Kidney epithelial cell (primary cell): ENCODE measurements around the gene SIGLEC5. TPM values are rescaled to one million over a fixed set of nuclear protein-coding genes. Genes with fewer than 3 reads are reported as not detected.

ENCODE experiments used
- DNase-seq: peaks from one replicate; pipeline ENCODE4 v3.0.0-alpha.2; 2010; ENCODE audit warnings: low read depth
- H3K27me3 ChIP-seq: 2 replicates; pipeline ENCODE4 v1.6.0; 2011; ENCODE audit warnings: low read length; ENCODE audit not compliant: control insufficient read depth, insufficient read depth
- H3K36me3 ChIP-seq: 2 replicates; pipeline ENCODE4 v1.5.1; 2011; ENCODE audit warnings: low read length; ENCODE audit not compliant: control insufficient read depth, insufficient read depth
- H3K4me3 ChIP-seq: 2 replicates; pipeline ENCODE4 v1.5.1; 2011; ENCODE audit warnings: low read depth, mild to moderate bottlenecking, control low read depth, low read length
- total RNA-seq: library from RNA; depleted of rRNA; stranded (reverse); fragments of >200 nt; gene quantifications from 2 replicates; pipeline ENCODE4 v1.2.3, GENCODE V29; 2015
- TF ChIP-seq, protein P1 (sequence below): IDR thresholded peaks from 2 replicates; pipeline ENCODE4 v1.5.1; 2011; ENCODE audit warnings: mild to moderate bottlenecking, moderate library complexity, low read length, control low read depth, inconsistent platforms; ENCODE audit not compliant: insufficient read depth, poor library complexity, severe bottlenecking

SIGLEC5 gene
- total RNA-seq, 1 donor from 2014 or later = not detected

DNA sequence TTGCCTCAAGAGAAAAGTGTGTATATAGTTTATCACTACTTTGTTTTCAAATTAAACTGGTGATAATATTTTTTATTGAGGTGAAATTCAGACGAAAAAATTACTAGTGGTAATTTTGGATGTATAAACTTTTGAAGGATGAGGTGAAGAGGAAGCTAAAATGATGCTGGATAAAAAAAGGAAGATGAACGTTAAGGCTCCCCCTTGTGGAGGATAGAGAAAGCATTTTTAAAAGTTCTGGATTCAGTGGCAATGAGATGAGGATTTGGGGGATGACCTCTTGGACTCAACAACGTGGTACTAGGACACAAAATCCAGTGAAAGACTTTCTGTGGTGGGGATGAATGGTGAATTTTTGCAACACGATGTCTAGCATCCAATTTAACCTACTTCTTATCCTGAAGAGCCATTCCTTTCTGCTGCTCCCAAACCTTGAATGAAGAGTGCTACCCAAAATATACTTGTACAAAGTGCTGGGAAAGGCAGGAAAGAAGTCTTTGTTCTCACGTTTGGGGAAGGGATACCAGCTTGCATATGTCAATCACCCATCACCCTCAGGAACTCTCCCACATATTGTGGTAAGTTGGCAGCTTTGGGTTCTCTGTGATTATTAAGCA lies 7.3 kb upstream of the SIGLEC5 start:
- TF ChIP-seq, protein P1, sequence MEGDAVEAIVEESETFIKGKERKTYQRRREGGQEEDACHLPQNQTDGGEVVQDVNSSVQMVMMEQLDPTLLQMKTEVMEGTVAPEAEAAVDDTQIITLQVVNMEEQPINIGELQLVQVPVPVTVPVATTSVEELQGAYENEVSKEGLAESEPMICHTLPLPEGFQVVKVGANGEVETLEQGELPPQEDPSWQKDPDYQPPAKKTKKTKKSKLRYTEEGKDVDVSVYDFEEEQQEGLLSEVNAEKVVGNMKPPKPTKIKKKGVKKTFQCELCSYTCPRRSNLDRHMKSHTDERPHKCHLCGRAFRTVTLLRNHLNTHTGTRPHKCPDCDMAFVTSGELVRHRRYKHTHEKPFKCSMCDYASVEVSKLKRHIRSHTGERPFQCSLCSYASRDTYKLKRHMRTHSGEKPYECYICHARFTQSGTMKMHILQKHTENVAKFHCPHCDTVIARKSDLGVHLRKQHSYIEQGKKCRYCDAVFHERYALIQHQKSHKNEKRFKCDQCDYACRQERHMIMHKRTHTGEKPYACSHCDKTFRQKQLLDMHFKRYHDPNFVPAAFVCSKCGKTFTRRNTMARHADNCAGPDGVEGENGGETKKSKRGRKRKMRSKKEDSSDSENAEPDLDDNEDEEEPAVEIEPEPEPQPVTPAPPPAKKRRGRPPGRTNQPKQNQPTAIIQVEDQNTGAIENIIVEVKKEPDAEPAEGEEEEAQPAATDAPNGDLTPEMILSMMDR = peak; percentile 38
- no peaks in the 10 kb centered on the region for H3K27me3 ChIP-seq
- DNase-seq = no peak
- H3K4me3 ChIP-seq = no peak overlapping the region
- no peaks in the 10 kb centered on the region for H3K36me3 ChIP-seq

DNA sequence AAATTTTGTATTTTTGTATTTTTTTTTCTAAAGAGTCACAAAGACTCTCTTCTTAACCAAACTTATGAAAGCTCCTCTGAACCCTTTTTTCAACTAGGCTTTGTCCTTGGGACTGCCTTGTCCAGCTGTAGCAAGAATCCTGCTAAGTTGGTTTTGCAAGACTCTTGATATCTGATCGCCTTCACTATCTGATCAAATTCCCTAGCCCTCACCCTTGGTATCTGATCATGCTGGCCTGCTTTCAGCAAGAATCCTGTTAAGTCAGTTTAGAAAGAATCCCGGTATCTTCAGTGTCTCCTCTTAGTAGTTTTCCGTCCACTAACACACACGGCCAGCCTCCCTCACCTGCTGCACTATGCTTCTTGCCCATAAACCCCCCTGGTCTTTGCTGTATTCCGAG lies 1.9 kb upstream of the SIGLEC5 start:
- TF ChIP-seq, protein P1 = no peak
- H3K4me3 ChIP-seq = no peak overlapping the region
- H3K27me3 ChIP-seq = peaks cover 2% of the 10 kb centered on the region
- no peaks in the 10 kb centered on the region for H3K36me3 ChIP-seq
- DNase-seq = no peak

- no peaks in the 10 kb centered on the region for H3K36me3 ChIP-seq
- H3K4me3 ChIP-seq = no peak overlapping the region
- DNase-seq = no peak
- H3K27me3 ChIP-seq = peaks cover 2% of the 10 kb centered on the region
- TF ChIP-seq, protein P1 = no peak
Measured at GRCh38 chr19:51628153-51628939, 1.9 kb downstream of the SIGLEC5 start.

GRCh38 chr19:51627491-51628138 lies 2.6 kb downstream of the SIGLEC5 start:
- Histone ChIP-seq H3K36me3 (no peaks in the 10 kb centered on the region), H3K4me3 (no peak overlapping the region), H3K27me3 (peaks cover 2% of the 10 kb centered on the region)
- TF ChIP-seq, protein P1 = no peak
- DNase-seq = no peak

- H3K4me3 ChIP-seq = no peak overlapping the region
- peaks cover 2% of the 10 kb centered on the region for H3K27me3 ChIP-seq
- no peak for DNase-seq
- TF ChIP-seq, protein P1 = no peak
- no peaks in the 10 kb centered on the region for H3K36me3 ChIP-seq
Measured at GRCh38 chr19:51626675-51627074, 3.5 kb downstream of the SIGLEC5 start.
